GM23338 (cell line): Measurements from ENCODE around the gene CLIC3. TPM values are rescaled to one million over a fixed set of nuclear protein-coding genes. Genes with fewer than 3 reads are reported as not detected.

Experiments
- ATAC-seq: fragments of 200-7000 bp; cut with Tn5 transposase; 3 replicates; pipeline ENCODE4 v1.9.1; 2020
- DNase-seq: peaks from one replicate; pipeline ENCODE4 v3.0.0-alpha.2; 2015; ENCODE audit warnings: low spot score
- H2AFZ ChIP-seq: fragments of 200-600 bp; sonication (generic); 2 replicates; pipeline ENCODE4 v1.8.0; 2016; ENCODE audit warnings: antibody characterized with exemption, mild to moderate bottlenecking, moderate library complexity
- H3F3A ChIP-seq: fragments of 200-600 bp; sonication (generic); replicated peaks from 2 replicates; pipeline ENCODE4 v1.8.0; 2017; ENCODE audit warnings: antibody characterized with exemption, mixed run types, low read depth
- H3K27ac ChIP-seq: fragments of 200-600 bp; sonication (generic); 2 replicates; pipeline ENCODE4 v1.6.1; 2016; ENCODE audit warnings: low read depth
- H3K27me3 ChIP-seq: fragments of 200-600 bp; sonication (generic); 2 replicates; pipeline ENCODE4 v1.8.0; 2016; ENCODE audit warnings: mild to moderate bottlenecking, mixed run types, moderate library complexity; ENCODE audit not compliant: insufficient read depth
- H3K36me3 ChIP-seq: fragments of 200-600 bp; sonication (generic); 2 replicates; pipeline ENCODE4 v1.8.0; 2016; ENCODE audit warnings: mild to moderate bottlenecking; ENCODE audit not compliant: insufficient read depth
- H3K4me1 ChIP-seq: fragments of 200-600 bp; sonication (generic); 2 replicates; pipeline ENCODE4 v1.8.0; 2016; ENCODE audit warnings: mild to moderate bottlenecking, moderate library complexity; ENCODE audit not compliant: insufficient read depth
- H3K4me2 ChIP-seq: fragments of 200-600 bp; sonication (generic); 2 replicates; pipeline ENCODE4 v1.7.1; 2017; ENCODE audit warnings: mixed run types
- H3K4me3 ChIP-seq: fragments of 200-600 bp; sonication (generic); 2 replicates; pipeline ENCODE4 v1.6.1; 2016; ENCODE audit warnings: mixed run types
- H3K79me2 ChIP-seq: fragments of 200-600 bp; sonication (generic); replicated peaks from 2 replicates; pipeline ENCODE4 v1.8.0; 2017; ENCODE audit warnings: mild to moderate bottlenecking; ENCODE audit not compliant: insufficient read depth
- H3K9me2 ChIP-seq: fragments of 200-600 bp; sonication (generic); 2 replicates; pipeline ENCODE4 v1.8.0; 2017; ENCODE audit not compliant: insufficient read depth
- H4K20me1 ChIP-seq: fragments of 200-600 bp; sonication (generic); replicated peaks from 2 replicates; pipeline ENCODE4 v1.8.0; 2017; ENCODE audit warnings: mild to moderate bottlenecking; ENCODE audit not compliant: insufficient read depth
- H3K27ac Mint-ChIP-seq: 2 replicates; pipeline ENCODE4 v1.8.0; 2020; ENCODE audit warnings: inconsistent platforms, mild to moderate bottlenecking, moderate library complexity, mixed read lengths
- H3K27me3 Mint-ChIP-seq: 3 replicates; pipeline ENCODE4 v1.8.0; 2022; ENCODE audit warnings: low read depth, mild to moderate bottlenecking, moderate library complexity, mixed read lengths, inconsistent platforms; ENCODE audit not compliant: insufficient read depth, poor library complexity
- H3K36me3 Mint-ChIP-seq: 3 replicates; pipeline ENCODE4 v1.8.0; 2021; ENCODE audit warnings: low read depth, mild to moderate bottlenecking, inconsistent platforms, moderate library complexity, mixed read lengths
- H3K4me1 Mint-ChIP-seq: 3 replicates; pipeline ENCODE4 v1.8.0; 2020; ENCODE audit warnings: mild to moderate bottlenecking, inconsistent platforms, mixed read lengths
- H3K4me3 Mint-ChIP-seq: 3 replicates; pipeline ENCODE4 v1.8.0; 2021; ENCODE audit warnings: moderate library complexity, mild to moderate bottlenecking, inconsistent platforms, mixed read lengths
- H3K9me3 Mint-ChIP-seq: 3 replicates; pipeline ENCODE4 v1.8.0; 2020; ENCODE audit warnings: moderate library complexity, mild to moderate bottlenecking, inconsistent platforms, mixed read lengths
- CREB1 ChIP-seq: fragments of 250-450 bp; sonication (Bioruptor Pico); IDR thresholded peaks from 2 replicates; pipeline ENCODE4 v1.5.0; 2020; ENCODE audit warnings: low read depth, mild to moderate bottlenecking, moderate library complexity
- ETS1 ChIP-seq: IDR thresholded peaks from 2 replicates; pipeline ENCODE4 v1.6.1; 2016; ENCODE audit warnings: antibody characterized with exemption
- EZH2 ChIP-seq: fragments of 200-600 bp; sonication (generic); IDR thresholded peaks from one replicate; pipeline ENCODE4 v1.8.0; 2017; ENCODE audit warnings: antibody characterized with exemption, mild to moderate bottlenecking, low read depth; ENCODE audit not compliant: unreplicated experiment
- EZH2phosphoT487 ChIP-seq: fragments of 200-600 bp; sonication (generic); IDR thresholded peaks from one replicate; pipeline ENCODE4 v1.8.1; 2018; ENCODE audit warnings: antibody characterized with exemption; ENCODE audit not compliant: unreplicated experiment
- JUNB ChIP-seq: IDR thresholded peaks from one replicate; pipeline ENCODE4 v1.6.1; 2016; ENCODE audit warnings: antibody characterized with exemption; ENCODE audit not compliant: unreplicated experiment
- NANOG ChIP-seq: IDR thresholded peaks from 2 replicates; pipeline ENCODE4 v1.6.1; 2016; ENCODE audit warnings: antibody characterized with exemption, borderline replicate concordance
- POLR2AphosphoS5 ChIP-seq: IDR thresholded peaks from 2 replicates; pipeline ENCODE4 v1.6.1; 2016; ENCODE audit warnings: antibody characterized with exemption, low read depth
- REST ChIP-seq: IDR thresholded peaks from one replicate; pipeline ENCODE4 v1.6.1; 2018; ENCODE audit warnings: antibody characterized with exemption; ENCODE audit not compliant: unreplicated experiment
- STAT1 ChIP-seq: IDR thresholded peaks from one replicate; pipeline ENCODE4 v1.6.1; 2016; ENCODE audit warnings: antibody characterized with exemption; ENCODE audit not compliant: unreplicated experiment
- ZNF114 ChIP-seq: fragments of 250-450 bp; sonication (Bioruptor Pico); IDR thresholded peaks from 2 replicates; pipeline ENCODE4 v1.5.0; 2020; ENCODE audit warnings: mild to moderate bottlenecking, moderate library complexity
- ZNF331 ChIP-seq: fragments of 250-450 bp; sonication (Bioruptor Pico); IDR thresholded peaks from 2 replicates; pipeline ENCODE4 v1.5.0; 2020; ENCODE audit warnings: low read depth, mild to moderate bottlenecking, moderate library complexity
- polyA plus RNA-seq: library from polyadenylated mRNA; unstranded; fragments of >200 nt; fragmentation: Nextera tagmentation; extraction: Ambion mirVana; gene quantifications from 2 replicates; pipeline ENCODE4 v1.2.1, GENCODE V29; 2016
- total RNA-seq: library from RNA; depleted of rRNA; stranded (reverse); fragments of >200 nt; shearing (Covaris generic); gene quantifications from 2 replicates; pipeline ENCODE4 v1.2.3, GENCODE V29; 2014
- TF ChIP-seq, protein P1 (sequence below): fragments of 250-450 bp; sonication (Bioruptor Pico); IDR thresholded peaks from 2 replicates; pipeline ENCODE4 v1.5.0; 2020; ENCODE audit warnings: mild to moderate bottlenecking, moderate library complexity
- TF ChIP-seq, protein P2 (sequence below), 2 experiments: fragments of 200-600 bp in 1 of 2; sonication (generic) in 1 of 2; conservative IDR thresholded peaks; 2 replicates each; pipeline versions ENCODE4 v1.5.1 to v1.6.1; 2016 to 2017; ENCODE audit warnings: antibody characterized with exemption in 2 of 2, low read depth in 2 of 2, mild to moderate bottlenecking in 2 of 2, moderate library complexity in 1 of 2

The CLIC3 gene
- total and polyA plus RNA-seq, 2 experiments from 2014 or later: 0.53 to 0.56 TPM

DNA sequence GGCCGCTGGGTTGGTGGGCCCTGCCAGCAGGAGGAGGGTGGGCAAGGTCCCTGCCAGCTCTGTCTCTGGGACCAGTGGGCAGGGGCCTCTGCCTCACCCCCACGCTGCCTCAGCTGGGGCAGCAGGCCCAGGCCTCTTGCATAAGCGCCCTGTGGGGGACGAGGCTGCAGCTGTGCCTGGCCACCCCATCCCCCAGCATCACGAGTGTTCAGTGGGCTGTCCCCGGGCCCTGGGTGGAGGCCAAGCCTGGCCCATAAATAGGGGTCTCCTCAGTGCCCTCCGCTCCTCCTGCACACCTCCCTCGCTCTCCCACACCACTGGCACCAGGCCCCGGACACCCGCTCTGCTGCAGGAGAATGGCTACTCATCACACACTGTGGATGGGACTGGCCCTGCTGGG lies 19.1 kb downstream of the CLIC3 start, which contains the start of gene PTGDS:
Gene PTGDS (plus strand): TSS at position 282 of the 400 bp plus-strand sequence. CDS start 75 bp downstream, at position 357.
- H3K4me1 ChIP-seq: no peaks in the 10 kb centered on the region
- peak within 1 kb of the TSS; percentile 64 for H3K4me3 Mint-ChIP-seq
- no peak within 1 kb of the TSS for H3K27ac ChIP-seq
- H3K4me2 ChIP-seq: peak within 1 kb of the TSS; percentile 86
- peak within 1 kb of the TSS; percentile 52; the same call in 1 of the 2 replicates for H2AFZ ChIP-seq
- H3K27me3 Mint-ChIP-seq: peaks cover 7% of the 10 kb centered on the region
- H4K20me1 ChIP-seq: no peaks in the 10 kb centered on the region
- H3K9me3 Mint-ChIP-seq: no peaks in the 10 kb centered on the region
- H3K4me1 Mint-ChIP-seq: peaks cover 2% of the 10 kb centered on the region; the same call in 1 of the 3 replicates
- no peaks in the 10 kb centered on the region for H3K27me3 ChIP-seq
- H3K36me3 ChIP-seq: no peaks in the 10 kb centered on the region
- H3F3A ChIP-seq: no peaks in the 10 kb centered on the region
- peak within 1 kb of the TSS; percentile 70 for H3K4me3 ChIP-seq
- ATAC-seq (no peak; the same call in 1 of the 3 replicates), DNase-seq (no peak)
- H3K36me3 Mint-ChIP-seq: no peaks in the 10 kb centered on the region
- no peaks in the 10 kb centered on the region for H3K9me2 ChIP-seq
- H3K79me2 ChIP-seq: no peaks in the 10 kb centered on the region
- no peak for TF ChIP-seq EZH2phosphoT487
- no peak for TF ChIP-seq JUNB
- no peak for TF ChIP-seq CREB1 (CRISPR knock-in tag)
- TF ChIP-seq EZH2: no peak
- TF ChIP-seq, protein P1, sequence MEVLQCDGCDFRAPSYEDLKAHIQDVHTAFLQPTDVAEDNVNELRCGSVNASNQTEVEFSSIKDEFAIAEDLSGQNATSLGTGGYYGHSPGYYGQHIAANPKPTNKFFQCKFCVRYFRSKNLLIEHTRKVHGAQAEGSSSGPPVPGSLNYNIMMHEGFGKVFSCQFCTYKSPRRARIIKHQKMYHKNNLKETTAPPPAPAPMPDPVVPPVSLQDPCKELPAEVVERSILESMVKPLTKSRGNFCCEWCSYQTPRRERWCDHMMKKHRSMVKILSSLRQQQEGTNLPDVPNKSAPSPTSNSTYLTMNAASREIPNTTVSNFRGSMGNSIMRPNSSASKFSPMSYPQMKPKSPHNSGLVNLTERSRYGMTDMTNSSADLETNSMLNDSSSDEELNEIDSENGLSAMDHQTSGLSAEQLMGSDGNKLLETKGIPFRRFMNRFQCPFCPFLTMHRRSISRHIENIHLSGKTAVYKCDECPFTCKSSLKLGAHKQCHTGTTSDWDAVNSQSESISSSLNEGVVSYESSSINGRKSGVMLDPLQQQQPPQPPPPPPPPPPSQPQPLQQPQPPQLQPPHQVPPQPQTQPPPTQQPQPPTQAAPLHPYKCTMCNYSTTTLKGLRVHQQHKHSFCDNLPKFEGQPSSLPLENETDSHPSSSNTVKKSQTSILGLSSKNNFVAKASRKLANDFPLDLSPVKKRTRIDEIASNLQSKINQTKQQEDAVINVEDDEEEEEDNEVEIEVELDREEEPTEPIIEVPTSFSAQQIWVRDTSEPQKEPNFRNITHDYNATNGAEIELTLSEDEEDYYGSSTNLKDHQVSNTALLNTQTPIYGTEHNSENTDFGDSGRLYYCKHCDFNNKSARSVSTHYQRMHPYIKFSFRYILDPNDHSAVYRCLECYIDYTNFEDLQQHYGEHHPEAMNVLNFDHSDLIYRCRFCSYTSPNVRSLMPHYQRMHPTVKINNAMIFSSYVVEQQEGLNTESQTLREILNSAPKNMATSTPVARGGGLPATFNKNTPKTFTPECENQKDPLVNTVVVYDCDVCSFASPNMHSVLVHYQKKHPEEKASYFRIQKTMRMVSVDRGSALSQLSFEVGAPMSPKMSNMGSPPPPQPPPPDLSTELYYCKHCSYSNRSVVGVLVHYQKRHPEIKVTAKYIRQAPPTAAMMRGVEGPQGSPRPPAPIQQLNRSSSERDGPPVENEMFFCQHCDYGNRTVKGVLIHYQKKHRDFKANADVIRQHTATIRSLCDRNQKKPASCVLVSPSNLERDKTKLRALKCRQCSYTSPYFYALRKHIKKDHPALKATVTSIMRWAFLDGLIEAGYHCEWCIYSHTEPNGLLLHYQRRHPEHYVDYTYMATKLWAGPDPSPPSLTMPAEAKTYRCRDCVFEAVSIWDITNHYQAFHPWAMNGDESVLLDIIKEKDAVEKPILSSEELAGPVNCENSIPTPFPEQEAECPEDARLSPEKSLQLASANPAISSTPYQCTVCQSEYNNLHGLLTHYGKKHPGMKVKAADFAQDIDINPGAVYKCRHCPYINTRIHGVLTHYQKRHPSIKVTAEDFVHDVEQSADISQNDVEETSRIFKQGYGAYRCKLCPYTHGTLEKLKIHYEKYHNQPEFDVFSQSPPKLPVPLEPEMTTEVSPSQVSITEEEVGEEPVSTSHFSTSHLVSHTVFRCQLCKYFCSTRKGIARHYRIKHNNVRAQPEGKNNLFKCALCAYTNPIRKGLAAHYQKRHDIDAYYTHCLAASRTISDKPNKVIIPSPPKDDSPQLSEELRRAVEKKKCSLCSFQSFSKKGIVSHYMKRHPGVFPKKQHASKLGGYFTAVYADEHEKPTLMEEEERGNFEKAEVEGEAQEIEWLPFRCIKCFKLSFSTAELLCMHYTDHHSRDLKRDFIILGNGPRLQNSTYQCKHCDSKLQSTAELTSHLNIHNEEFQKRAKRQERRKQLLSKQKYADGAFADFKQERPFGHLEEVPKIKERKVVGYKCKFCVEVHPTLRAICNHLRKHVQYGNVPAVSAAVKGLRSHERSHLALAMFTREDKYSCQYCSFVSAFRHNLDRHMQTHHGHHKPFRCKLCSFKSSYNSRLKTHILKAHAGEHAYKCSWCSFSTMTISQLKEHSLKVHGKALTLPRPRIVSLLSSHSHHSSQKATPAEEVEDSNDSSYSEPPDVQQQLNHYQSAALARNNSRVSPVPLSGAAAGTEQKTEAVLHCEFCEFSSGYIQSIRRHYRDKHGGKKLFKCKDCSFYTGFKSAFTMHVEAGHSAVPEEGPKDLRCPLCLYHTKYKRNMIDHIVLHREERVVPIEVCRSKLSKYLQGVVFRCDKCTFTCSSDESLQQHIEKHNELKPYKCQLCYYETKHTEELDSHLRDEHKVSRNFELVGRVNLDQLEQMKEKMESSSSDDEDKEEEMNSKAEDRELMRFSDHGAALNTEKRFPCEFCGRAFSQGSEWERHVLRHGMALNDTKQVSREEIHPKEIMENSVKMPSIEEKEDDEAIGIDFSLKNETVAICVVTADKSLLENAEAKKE: no peak
- no peak for TF ChIP-seq STAT1
- TF ChIP-seq ZNF331: no peak
- TF ChIP-seq POLR2AphosphoS5: no peak
- no peak for TF ChIP-seq REST
- no peak for TF ChIP-seq ETS1
- TF ChIP-seq, protein P2, sequence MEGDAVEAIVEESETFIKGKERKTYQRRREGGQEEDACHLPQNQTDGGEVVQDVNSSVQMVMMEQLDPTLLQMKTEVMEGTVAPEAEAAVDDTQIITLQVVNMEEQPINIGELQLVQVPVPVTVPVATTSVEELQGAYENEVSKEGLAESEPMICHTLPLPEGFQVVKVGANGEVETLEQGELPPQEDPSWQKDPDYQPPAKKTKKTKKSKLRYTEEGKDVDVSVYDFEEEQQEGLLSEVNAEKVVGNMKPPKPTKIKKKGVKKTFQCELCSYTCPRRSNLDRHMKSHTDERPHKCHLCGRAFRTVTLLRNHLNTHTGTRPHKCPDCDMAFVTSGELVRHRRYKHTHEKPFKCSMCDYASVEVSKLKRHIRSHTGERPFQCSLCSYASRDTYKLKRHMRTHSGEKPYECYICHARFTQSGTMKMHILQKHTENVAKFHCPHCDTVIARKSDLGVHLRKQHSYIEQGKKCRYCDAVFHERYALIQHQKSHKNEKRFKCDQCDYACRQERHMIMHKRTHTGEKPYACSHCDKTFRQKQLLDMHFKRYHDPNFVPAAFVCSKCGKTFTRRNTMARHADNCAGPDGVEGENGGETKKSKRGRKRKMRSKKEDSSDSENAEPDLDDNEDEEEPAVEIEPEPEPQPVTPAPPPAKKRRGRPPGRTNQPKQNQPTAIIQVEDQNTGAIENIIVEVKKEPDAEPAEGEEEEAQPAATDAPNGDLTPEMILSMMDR (conservative IDR thresholded peaks at IDR 0.05; ENCODE audit: low read depth in 2 of 2): no peak
- TF ChIP-seq NANOG: no peak
- TF ChIP-seq ZNF114 (CRISPR knock-in tag): no peak
- H3K27ac Mint-ChIP-seq: no peak within 1 kb of the TSS
